ENCODE measurements around the gene HHEX.
A peak's percentile ranks its signal among the peaks of the same experiment; 100 is the strongest.

HHEX gene

GRCh38 chr10:92688573-92688926, 1.2 kb upstream of the HHEX start:
- no peak for DNase-seq (ENCODE audit: low read depth)
- peak overlapping the region; percentile 58 for H3K4me3 ChIP-seq (ENCODE audit: low read length)
- no peak for TF ChIP-seq CTCF (conservative IDR thresholded peaks at IDR 0.05; ENCODE audit: low read depth, low read length)

GRCh38 chr10:92688927-92689662, 660 bp upstream of the HHEX start:
- no peak for DNase-seq (ENCODE audit: low read depth)
- H3K4me3 ChIP-seq (ENCODE audit: low read length), result peak overlapping the region; percentile 58
- TF ChIP-seq CTCF (conservative IDR thresholded peaks at IDR 0.05; ENCODE audit: low read depth, low read length), result peak; percentile 31

GRCh38 chr10:92690211-92690914, 608 bp downstream of the HHEX start:
- peak overlapping the region; percentile 62 for H3K4me3 ChIP-seq (ENCODE audit: low read length)
- no peak for DNase-seq (ENCODE audit: low read depth)
- TF ChIP-seq CTCF (conservative IDR thresholded peaks at IDR 0.05; ENCODE audit: low read depth, low read length), result no peak

GRCh38 chr10:92690915-92691590, 1.3 kb downstream of the HHEX start:
- no peak for DNase-seq (ENCODE audit: low read depth)
- no peak for TF ChIP-seq CTCF (conservative IDR thresholded peaks at IDR 0.05; ENCODE audit: low read depth, low read length)
- H3K4me3 ChIP-seq (ENCODE audit: low read length), result peak overlapping the region; percentile 62

- H3K4me3 ChIP-seq (ENCODE audit: low read length), result no peak overlapping the region
- no peak for TF ChIP-seq CTCF (conservative IDR thresholded peaks at IDR 0.05; ENCODE audit: low read depth, low read length)
- DNase-seq (ENCODE audit: low read depth), result no peak
Measured at GRCh38 chr10:92691591-92692079, 1.9 kb downstream of the HHEX start.

GRCh38 chr10:92692080-92692671, 2.4 kb downstream of the HHEX start:
- no peak for DNase-seq (ENCODE audit: low read depth)
- TF ChIP-seq CTCF (conservative IDR thresholded peaks at IDR 0.05; ENCODE audit: low read depth, low read length), result no peak
- H3K4me3 ChIP-seq (ENCODE audit: low read length), result no peak overlapping the region

All from retinal pigment epithelial cell (primary cell).